Epithelial cell of proximal tubule (primary cell): Measurements from ENCODE around the gene LYPD6. TPM values are rescaled to one million over a fixed set of nuclear protein-coding genes. Genes with fewer than 3 reads are reported as not detected.

Experiments
- DNase-seq: peaks from one replicate; pipeline ENCODE4 v3.0.0-alpha.2; 2011; ENCODE audit warnings: low read depth
- H3K4me3 ChIP-seq: 2 replicates; pipeline ENCODE4 v1.5.1; 2011; ENCODE audit warnings: low read depth, mild to moderate bottlenecking, low read length
- CTCF ChIP-seq: conservative IDR thresholded peaks from 2 replicates; pipeline ENCODE4 v1.5.1; 2012; ENCODE audit warnings: low read depth, mild to moderate bottlenecking, low read length
- total RNA-seq: library from RNA; depleted of rRNA; stranded (reverse); fragments of >200 nt; gene quantifications from 2 replicates; pipeline ENCODE4 v1.2.3, GENCODE V29; 2015

Gene LYPD6
- total RNA-seq, 1 donor from 2014 or later: 7.9 TPM

GRCh38 chr2:149470046-149470445 lies 139.7 kb downstream of the LYPD6 start:
- H3K4me3 ChIP-seq: no peak overlapping the region
- TF ChIP-seq CTCF: no peak
- DNase-seq: no peak

- no peak overlapping the region for H3K4me3 ChIP-seq
- TF ChIP-seq CTCF: no peak
- DNase-seq: no peak
These were observed 142.0 kb downstream of the LYPD6 start for GRCh38 chr2:149472413-149472812.

DNA sequence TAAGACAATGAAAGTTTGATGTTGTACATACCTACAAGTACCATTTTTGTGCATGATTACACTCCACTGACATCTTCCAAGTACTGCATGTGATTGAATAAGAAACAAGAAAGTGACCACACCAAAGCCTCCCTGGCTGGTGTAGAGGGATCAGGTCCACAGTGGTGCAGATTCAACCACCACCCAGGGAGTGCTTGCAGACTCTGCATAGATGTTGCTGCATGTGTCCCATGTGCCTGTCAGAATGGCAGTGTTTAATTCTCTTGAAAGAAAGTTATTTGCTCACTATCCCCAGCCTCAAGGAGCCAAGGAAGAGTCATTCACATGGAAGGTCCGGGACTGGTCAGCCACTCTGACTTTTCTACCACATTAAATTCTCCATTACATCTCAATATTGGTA lies 142.7 kb downstream of the LYPD6 start:
- no peak for TF ChIP-seq CTCF

GRCh38 chr2:149473521-149473920 lies 143.1 kb downstream of the LYPD6 start:
- TF ChIP-seq CTCF: no peak
- H3K4me3 ChIP-seq: no peak overlapping the region
- DNase-seq: peak; percentile 26

More for the DNA sequence above, 142.7 kb downstream of the LYPD6 start:
- DNase-seq: no peak
- H3K4me3 ChIP-seq: no peak overlapping the region

DNA sequence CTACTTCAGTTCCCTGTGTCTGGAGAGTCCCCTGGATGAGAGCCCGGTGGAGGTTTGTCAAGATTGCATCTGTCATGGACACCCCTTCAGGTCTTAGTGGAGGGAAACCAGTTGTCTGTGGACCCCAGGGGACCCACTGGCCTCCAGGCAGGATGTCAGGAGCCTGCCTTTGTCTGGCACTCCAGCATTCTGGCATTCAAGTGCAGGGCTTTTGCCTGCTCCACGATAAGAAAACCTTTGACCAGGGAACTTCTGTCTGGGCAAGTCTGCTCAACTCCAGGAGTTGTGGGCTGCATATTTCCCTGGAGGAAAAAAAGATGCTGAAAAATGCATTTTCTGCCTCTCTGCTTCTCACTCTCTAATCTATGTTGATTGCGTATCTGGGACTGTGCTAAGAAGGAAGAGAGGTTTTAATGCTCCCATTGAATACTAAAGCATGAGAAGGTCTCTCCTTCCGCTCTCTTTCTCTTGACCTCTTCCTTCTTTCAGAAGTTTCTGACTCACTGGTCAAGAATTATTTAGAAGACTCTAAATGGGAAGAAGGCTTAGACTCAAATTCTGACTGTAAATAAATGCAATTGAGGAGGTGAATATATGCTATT lies 152.7 kb downstream of the LYPD6 start:
- no peak for TF ChIP-seq CTCF
- DNase-seq: no peak
- H3K4me3 ChIP-seq: no peak overlapping the region

DNA sequence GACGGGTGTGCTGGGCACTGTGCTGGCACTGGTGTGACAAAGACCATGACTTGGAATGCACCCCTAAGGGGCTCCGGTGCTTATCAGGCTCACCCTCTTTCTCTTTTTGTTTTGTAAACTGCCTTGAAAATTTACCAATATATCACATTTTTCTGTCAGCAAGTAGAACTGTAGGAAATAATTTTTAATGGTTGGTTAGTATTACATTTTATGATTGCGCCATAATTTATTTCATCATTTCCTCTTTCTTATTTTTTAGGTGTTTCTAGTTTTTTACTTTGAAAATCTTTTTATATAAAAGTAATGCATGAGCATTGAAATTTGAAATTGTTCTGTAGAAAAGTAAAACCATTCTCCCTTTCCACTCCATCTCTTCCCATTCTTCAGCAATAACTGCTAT lies 156.3 kb downstream of the LYPD6 start:
- TF ChIP-seq CTCF: no peak
- no peak for DNase-seq
- H3K4me3 ChIP-seq: no peak overlapping the region

DNA sequence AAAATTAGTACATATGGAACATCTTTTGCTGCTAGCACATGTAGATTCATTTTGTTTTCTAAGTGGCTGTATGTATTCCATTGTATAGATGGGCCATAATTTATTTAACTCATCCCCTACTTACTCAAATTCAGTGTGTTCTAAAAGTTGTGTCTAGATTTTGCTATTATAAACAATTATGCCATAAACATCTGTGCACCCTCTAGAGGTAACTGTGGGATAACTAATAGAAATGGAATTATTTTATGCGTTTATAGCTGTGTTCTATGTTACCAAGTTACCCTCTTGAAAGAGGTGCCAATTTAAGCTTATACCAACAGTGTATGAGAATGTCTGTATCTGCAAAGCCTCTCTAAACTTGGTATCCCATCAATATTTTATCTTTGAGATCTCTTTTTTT lies 156.8 kb downstream of the LYPD6 start:
- no peak overlapping the region for H3K4me3 ChIP-seq
- TF ChIP-seq CTCF: no peak
- no peak for DNase-seq
